ENCODE measurements around the gene TMEM98.
"Not testable (repeated sequence)": the region's sequence is repeated elsewhere in the genome, so short reads cannot be mapped to it uniquely, and the experiment has no call there.

- not testable (repeated sequence) for TF ChIP-seq EZH2 (IDR thresholded peaks at IDR 0.05; ENCODE audit: borderline replicate concordance, low read depth, low read length, severe bottlenecking); CTCF (IDR thresholded peaks at IDR 0.05; ENCODE audit: borderline replicate concordance, extremely low read depth, low read length, poor library complexity, severe bottlenecking)
Measured at GRCh38 chr17:32969231-32969630, 41.3 kb downstream of the TMEM98 start.

Data from DND-41 (cell line).